ENCODE measurements around the gene PCDHGA3. TPM values are rescaled to one million over a fixed set of nuclear protein-coding genes. Genes with fewer than 3 reads are reported as not detected.
"Not testable (repeated sequence)": the region's sequence is repeated elsewhere in the genome, so short reads cannot be mapped to it uniquely, and the experiment has no call there.

PCDHGA3 gene
- total and polyA plus RNA-seq, 7 donors, result 0.19 to 4.4 (median 2.0) TPM; not detected in 1

DNA sequence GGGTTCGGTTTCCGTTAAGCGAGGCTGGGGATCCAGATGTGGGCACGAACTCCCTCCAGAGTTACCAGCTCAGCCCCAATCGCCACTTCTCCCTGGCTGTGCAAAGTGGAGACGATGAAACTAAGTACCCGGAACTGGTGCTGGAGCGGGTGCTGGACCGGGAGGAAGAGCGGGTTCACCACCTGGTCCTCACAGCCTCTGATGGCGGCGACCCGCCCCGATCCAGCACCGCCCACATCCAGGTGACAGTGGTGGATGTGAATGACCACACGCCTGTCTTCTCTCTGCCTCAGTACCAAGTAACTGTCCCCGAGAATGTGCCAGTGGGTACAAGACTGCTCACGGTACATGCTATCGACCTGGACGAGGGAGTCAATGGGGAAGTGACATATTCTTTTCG is 39.7 kb downstream of the PCDHGA3 start:
- WGBS, 2 donors, result 43 to 60% methylated on average over 21 of the region's 21 CpGs
- no peak for TF ChIP-seq POLR2A (IDR thresholded peaks at IDR 0.05)
- TF ChIP-seq EP300 (IDR thresholded peaks at IDR 0.05), result no peak
- Histone ChIP-seq H3K9me3 (peaks cover 24 to 86% (median 63%) of the 10 kb centered on the region in 4 donors), H3K4me3 (no peak overlapping the region), H3K27ac (no peak overlapping the region), H3K27me3 (peaks cover 0 to 9% (median 0%) of the 10 kb centered on the region in 3 donors), H3K36me3 (peaks cover 0 to 6% (median 0%) of the 10 kb centered on the region in 4 donors), H3K4me1 (no peaks in the 10 kb centered on the region)
- no peak for DNase-seq
- intact Hi-C loops (cut with DNase I), result no loop called here

DNA sequence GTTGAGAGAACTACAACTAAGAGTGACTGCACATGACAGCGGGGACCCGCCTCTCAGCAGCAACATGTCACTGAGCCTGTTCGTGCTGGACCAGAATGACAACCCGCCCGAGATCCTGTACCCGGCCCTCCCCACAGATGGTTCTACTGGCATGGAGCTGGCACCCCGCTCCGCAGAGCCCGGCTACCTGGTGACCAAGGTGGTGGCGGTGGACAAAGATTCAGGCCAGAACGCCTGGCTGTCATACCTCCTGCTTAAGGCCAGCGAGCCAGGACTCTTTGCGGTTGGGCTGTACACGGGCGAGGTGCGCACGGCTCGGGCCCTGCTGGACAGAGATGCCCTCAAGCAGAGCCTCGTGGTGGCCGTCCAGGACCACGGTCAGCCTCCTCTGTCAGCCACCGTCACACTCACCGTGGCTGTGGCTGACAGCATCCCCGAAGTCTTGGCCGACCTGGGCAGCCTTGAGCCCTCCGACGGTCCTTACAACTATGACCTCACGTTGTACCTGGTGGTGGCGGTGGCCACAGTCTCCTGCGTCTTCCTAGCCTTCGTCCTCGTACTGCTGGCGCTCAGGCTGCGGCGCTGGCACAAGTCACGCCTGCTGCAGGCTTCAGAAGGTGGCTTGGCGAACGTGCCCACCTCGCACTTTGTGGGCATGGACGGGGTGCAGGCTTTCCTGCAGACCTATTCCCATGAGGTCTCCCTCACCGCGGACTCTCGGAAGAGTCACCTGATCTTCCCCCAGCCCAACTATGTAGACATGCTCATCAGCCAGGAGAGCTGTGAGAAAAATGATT is 41.0 kb downstream of the PCDHGA3 start:
- H3K9me3 ChIP-seq, result peaks cover 37 to 89% (median 73%) of the 10 kb centered on the region in 4 donors
- TF ChIP-seq, protein P1, sequence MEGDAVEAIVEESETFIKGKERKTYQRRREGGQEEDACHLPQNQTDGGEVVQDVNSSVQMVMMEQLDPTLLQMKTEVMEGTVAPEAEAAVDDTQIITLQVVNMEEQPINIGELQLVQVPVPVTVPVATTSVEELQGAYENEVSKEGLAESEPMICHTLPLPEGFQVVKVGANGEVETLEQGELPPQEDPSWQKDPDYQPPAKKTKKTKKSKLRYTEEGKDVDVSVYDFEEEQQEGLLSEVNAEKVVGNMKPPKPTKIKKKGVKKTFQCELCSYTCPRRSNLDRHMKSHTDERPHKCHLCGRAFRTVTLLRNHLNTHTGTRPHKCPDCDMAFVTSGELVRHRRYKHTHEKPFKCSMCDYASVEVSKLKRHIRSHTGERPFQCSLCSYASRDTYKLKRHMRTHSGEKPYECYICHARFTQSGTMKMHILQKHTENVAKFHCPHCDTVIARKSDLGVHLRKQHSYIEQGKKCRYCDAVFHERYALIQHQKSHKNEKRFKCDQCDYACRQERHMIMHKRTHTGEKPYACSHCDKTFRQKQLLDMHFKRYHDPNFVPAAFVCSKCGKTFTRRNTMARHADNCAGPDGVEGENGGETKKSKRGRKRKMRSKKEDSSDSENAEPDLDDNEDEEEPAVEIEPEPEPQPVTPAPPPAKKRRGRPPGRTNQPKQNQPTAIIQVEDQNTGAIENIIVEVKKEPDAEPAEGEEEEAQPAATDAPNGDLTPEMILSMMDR (IDR thresholded peaks at IDR 0.05), result no peak
- TF ChIP-seq POLR2A (IDR thresholded peaks at IDR 0.05) (no peak), EP300 (IDR thresholded peaks at IDR 0.05) (no peak), POLR2AphosphoS5 (IDR thresholded peaks at IDR 0.05) (no peak)
- 58 to 71% methylated on average over 43 of the region's 43 CpGs for WGBS, 2 donors

DNA sequence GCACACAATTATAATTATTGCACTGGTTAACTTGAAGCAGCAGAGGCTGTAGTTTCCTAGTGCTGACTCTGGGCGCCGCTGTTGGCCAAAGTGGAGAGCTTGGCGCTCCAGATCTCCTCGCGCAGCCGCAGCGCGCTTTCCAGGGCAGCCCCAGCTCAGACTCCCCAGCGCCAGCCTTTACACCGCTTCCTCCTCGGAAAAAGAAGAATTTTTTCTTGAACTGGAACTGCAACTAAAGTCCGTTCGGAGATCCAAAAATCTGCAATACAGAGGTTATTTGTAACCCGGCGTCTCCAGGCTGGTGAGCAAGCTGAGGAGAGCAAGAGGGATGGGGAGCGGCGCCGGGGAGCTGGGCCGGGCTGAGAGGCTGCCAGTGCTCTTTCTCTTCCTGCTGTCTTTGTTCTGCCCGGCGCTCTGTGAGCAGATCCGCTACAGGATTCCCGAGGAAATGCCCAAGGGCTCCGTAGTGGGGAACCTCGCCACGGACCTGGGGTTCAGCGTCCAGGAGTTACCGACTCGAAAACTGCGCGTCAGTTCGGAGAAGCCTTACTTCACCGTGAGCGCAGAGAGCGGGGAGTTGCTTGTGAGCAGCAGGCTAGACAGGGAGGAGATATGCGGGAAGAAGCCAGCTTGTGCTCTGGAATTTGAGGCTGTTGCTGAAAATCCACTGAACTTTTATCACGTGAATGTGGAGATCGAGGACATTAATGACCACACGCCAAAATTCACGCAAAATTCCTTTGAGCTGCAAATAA is 44.1 kb downstream of the PCDHGA3 start, which contains the start of gene PCDHGB4:
Gene PCDHGB4 (plus strand): TSS at position 142 of the 755 bp plus-strand sequence. CDS start 187 bp downstream, at position 329.
- H3K4me1 ChIP-seq; H3K27ac ChIP-seq; H3K4me3 ChIP-seq; H3K36me3 ChIP-seq; DNase-seq; H3K27me3 ChIP-seq; intact Hi-C loops (cut with DNase I): not testable (repeated sequence)
- TF ChIP-seq, protein P1 (IDR thresholded peaks at IDR 0.05), result peak in 1 of 4 experiments; percentile 13
- peaks cover 39 to 95% (median 73%) of the 10 kb centered on the region in 4 donors for H3K9me3 ChIP-seq
- WGBS, 2 donors, result 17 to 42% methylated on average over 21 to 22 of the region's 40 CpGs

More for the DNA sequence above, 41.0 kb downstream of the PCDHGA3 start:
- Histone ChIP-seq H3K27ac (no peak overlapping the region), H3K36me3 (peaks cover 0 to 6% (median 0%) of the 10 kb centered on the region in 4 donors), H3K27me3 (peaks cover 0 to 9% (median 0%) of the 10 kb centered on the region in 3 donors), H3K4me1 (no peaks in the 10 kb centered on the region), H3K4me3 (no peak overlapping the region)
- intact Hi-C loops (cut with DNase I), result no loop called here
- no peak for DNase-seq

DNA sequence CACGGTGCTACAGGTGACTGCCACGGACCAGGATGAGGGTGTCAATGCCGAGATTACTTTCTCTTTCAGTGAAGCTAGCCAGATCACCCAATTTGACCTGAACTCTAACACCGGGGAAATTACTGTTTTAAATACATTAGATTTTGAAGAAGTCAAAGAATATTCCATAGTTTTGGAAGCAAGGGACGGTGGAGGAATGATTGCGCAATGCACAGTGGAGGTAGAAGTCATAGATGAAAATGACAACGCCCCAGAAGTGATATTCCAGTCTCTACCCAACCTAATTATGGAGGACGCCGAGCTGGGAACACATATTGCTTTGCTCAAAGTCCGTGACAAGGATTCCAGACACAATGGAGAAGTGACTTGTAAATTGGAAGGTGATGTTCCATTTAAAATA is 45.0 kb downstream of the PCDHGA3 start:
- H3K36me3 ChIP-seq, result peaks cover 0 to 6% (median 0%) of the 10 kb centered on the region in 4 donors
- DNase-seq, result no peak
- H3K27ac ChIP-seq, result no peak overlapping the region
- H3K9me3 ChIP-seq, result peaks cover 40 to 95% (median 73%) of the 10 kb centered on the region in 4 donors
- no peaks in the 10 kb centered on the region for H3K4me1 ChIP-seq
- intact Hi-C loops (cut with DNase I), result no loop called here
- H3K27me3 ChIP-seq, result peaks cover 0 to 12% (median 0%) of the 10 kb centered on the region in 3 donors
- TF ChIP-seq POLR2A (IDR thresholded peaks at IDR 0.05), result no peak
- no peak for TF ChIP-seq EP300 (IDR thresholded peaks at IDR 0.05)
- no peak for TF ChIP-seq POLR2AphosphoS5 (IDR thresholded peaks at IDR 0.05)
- TF ChIP-seq, protein P1 (IDR thresholded peaks at IDR 0.05), result no peak
- no peak overlapping the region for H3K4me3 ChIP-seq
- WGBS, 2 donors, result 51 to 64% methylated on average over 10 of the region's 10 CpGs

Measured in sigmoid colon (tissue), 7 donors.